Measurements from ENCODE around the gene SH3RF3. TPM values are rescaled to one million over a fixed set of nuclear protein-coding genes. Genes with fewer than 3 reads are reported as not detected.

Gene SH3RF3
- total RNA-seq, 1 experiment from 2014 or later = 4.9 TPM

DNA sequence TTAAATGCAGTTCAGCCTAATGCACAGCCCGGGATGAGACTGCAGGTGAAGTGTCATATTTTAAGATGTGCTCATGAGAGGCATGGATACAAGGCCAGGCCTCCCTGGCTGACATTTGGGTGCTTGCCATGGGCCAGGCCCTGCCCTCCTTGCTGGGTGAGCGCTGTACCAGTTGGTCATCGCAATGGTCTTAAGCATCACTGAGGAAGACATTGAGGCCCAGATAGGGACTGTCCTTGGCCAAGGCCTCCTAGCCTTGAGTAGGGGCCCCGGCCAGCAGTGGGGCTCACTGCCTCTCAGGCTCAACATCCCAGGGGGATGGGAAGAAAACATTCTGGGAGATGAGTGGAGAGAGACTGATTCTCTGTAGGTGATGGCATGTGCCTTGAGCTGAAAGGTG is 184.3 kb downstream of the SH3RF3 start:
- Histone ChIP-seq H3K27me3 (ENCODE audit: control insufficient read depth, insufficient read depth, low read length) (no peaks in the 10 kb centered on the region), H3K36me3 (ENCODE audit: control insufficient read depth, insufficient read depth, low read length) (no peaks in the 10 kb centered on the region), H3K9me3 (ENCODE audit: control insufficient read depth, insufficient read depth, low read depth, low read length) (no peaks in the 10 kb centered on the region), H3K4me3 (ENCODE audit: low read depth in 2 of 2, low read length in 2 of 2) (no peak overlapping the region), H3K27ac (ENCODE audit: low read length) (no peak overlapping the region), H3K4me1 (ENCODE audit: control insufficient read depth, insufficient read depth, low read length) (no peaks in the 10 kb centered on the region; the same call in 1 of the 2 replicates)
- in situ Hi-C loops (cut with HindIII; ENCODE audit: low pct_unique_long_range_greater_than_20kb, low sequenced_read_pairs) = no loop called here
- ATAC-seq = no peak
- ChIA-PET POLR2A (no interaction called here), CTCF (no interaction called here)
- BruUV-seq (replicated peaks) = no TSS peak
- TF ChIP-seq TCF7L2 (IDR thresholded peaks at IDR 0.05; ENCODE audit: low read depth, low read length) (no peak), CTCF (IDR thresholded peaks at IDR 0.05) (no peak), POLR2AphosphoS5 (IDR thresholded peaks at IDR 0.05; ENCODE audit: low read depth, low read length) (no peak), SIN3A (IDR thresholded peaks at IDR 0.05; ENCODE audit: borderline replicate concordance, insufficient read depth, low read depth, low read length) (no peak)
- TF ChIP-seq, protein P1, sequence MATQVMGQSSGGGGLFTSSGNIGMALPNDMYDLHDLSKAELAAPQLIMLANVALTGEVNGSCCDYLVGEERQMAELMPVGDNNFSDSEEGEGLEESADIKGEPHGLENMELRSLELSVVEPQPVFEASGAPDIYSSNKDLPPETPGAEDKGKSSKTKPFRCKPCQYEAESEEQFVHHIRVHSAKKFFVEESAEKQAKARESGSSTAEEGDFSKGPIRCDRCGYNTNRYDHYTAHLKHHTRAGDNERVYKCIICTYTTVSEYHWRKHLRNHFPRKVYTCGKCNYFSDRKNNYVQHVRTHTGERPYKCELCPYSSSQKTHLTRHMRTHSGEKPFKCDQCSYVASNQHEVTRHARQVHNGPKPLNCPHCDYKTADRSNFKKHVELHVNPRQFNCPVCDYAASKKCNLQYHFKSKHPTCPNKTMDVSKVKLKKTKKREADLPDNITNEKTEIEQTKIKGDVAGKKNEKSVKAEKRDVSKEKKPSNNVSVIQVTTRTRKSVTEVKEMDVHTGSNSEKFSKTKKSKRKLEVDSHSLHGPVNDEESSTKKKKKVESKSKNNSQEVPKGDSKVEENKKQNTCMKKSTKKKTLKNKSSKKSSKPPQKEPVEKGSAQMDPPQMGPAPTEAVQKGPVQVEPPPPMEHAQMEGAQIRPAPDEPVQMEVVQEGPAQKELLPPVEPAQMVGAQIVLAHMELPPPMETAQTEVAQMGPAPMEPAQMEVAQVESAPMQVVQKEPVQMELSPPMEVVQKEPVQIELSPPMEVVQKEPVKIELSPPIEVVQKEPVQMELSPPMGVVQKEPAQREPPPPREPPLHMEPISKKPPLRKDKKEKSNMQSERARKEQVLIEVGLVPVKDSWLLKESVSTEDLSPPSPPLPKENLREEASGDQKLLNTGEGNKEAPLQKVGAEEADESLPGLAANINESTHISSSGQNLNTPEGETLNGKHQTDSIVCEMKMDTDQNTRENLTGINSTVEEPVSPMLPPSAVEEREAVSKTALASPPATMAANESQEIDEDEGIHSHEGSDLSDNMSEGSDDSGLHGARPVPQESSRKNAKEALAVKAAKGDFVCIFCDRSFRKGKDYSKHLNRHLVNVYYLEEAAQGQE (IDR thresholded peaks at IDR 0.05; ENCODE audit: insufficient read depth in 1 of 2, low read depth in 2 of 2, low read length in 1 of 2) = no peak
- intact Hi-C loops (cut with micrococcal nuclease; ENCODE audit: unreplicated experiment) = no loop called here
- DNase-seq (ENCODE audit: low read depth, low spot score) = no peak

DNA sequence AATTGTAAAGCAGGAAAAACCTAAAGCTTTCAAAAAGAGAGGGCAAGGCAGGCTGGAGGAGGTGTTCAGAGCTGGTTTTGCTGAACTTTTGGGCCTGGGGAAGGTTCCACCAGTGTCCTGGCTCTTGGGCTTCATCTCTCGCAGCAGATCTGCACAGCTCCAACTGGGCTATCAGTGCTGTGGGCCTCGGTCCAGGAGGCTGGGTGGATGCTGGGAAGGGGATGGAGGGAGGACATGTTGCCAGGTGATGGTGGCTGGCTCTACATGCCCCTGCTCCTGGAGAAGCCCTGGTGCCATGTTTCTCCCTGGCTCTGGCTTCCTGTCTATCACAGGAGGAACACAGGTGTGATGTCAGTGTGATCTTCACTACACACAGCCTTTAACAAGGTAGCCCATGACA is 187.1 kb downstream of the SH3RF3 start:
- no peak for DNase-seq (ENCODE audit: low read depth, low spot score)
- no peak for ATAC-seq
- Histone ChIP-seq H3K9me3 (ENCODE audit: control insufficient read depth, insufficient read depth, low read depth, low read length) (no peaks in the 10 kb centered on the region), H3K36me3 (ENCODE audit: control insufficient read depth, insufficient read depth, low read length) (no peaks in the 10 kb centered on the region), H3K4me1 (ENCODE audit: control insufficient read depth, insufficient read depth, low read length) (no peaks in the 10 kb centered on the region; the same call in 1 of the 2 replicates), H3K27ac (ENCODE audit: low read length) (no peak overlapping the region), H3K4me3 (ENCODE audit: low read depth in 2 of 2, low read length in 2 of 2) (no peak overlapping the region), H3K27me3 (ENCODE audit: control insufficient read depth, insufficient read depth, low read length) (no peaks in the 10 kb centered on the region)
- CTCF ChIA-PET = no interaction called here
- no TSS peak for BruUV-seq (replicated peaks)
- POLR2A ChIA-PET = no interaction called here
- TF ChIP-seq, protein P1 (IDR thresholded peaks at IDR 0.05; ENCODE audit: insufficient read depth in 1 of 2, low read depth in 2 of 2, low read length in 1 of 2) = no peak
- TF ChIP-seq POLR2AphosphoS5 (IDR thresholded peaks at IDR 0.05; ENCODE audit: low read depth, low read length) = no peak
- no peak for TF ChIP-seq CTCF (IDR thresholded peaks at IDR 0.05)
- in situ Hi-C loops (cut with HindIII; ENCODE audit: low pct_unique_long_range_greater_than_20kb, low sequenced_read_pairs) (no loop called here), intact Hi-C loops (cut with micrococcal nuclease; ENCODE audit: unreplicated experiment) (no loop called here)

Measured in Panc1 (cell line).